Endothelial cell of umbilical vein (primary cell): ENCODE data around the gene SIRPA. TPM values are rescaled to one million over a fixed set of nuclear protein-coding genes. Genes with fewer than 3 reads are reported as not detected.

Source experiments
- BruUV-seq: library from RNA; stranded (reverse); fragments of 400-500 nt; replicated peaks from 2 replicates; lab custom pipeline; 2021; lab: Mats Ljungman, UMichigan
- CTCF ChIA-PET: fragments of 300-600, 350-600 bp; sonication (Branson Sonifier 250); formaldehyde crosslinking; loops from one replicate; lab custom pipeline; 2021; ENCODE audit warnings: antibody characterized with exemption, inconsistent platforms; lab: Charles Lee
- POLR2A ChIA-PET: fragments of 300-600, 350-600 bp; sonication (Branson Sonifier 250); formaldehyde crosslinking; loops from one replicate; lab custom pipeline; 2021; ENCODE audit warnings: antibody characterized with exemption, inconsistent platforms; lab: Charles Lee
- DNase-seq: peaks from one replicate; pipeline ENCODE4 v3.0.0-alpha.2; 2011; ENCODE audit warnings: low read depth, low spot score
- FAIRE-seq: peaks from 2 replicates; lab custom pipeline; 2011; peaks lifted over from hg19 to GRCh38; lab: Jason Lieb, UNC
- H2AFZ ChIP-seq: 2 replicates; pipeline ENCODE4 v1.6.0; 2012; ENCODE audit warnings: low read depth, low read length, control low read depth, inconsistent platforms
- H3K27ac ChIP-seq: 2 replicates; pipeline ENCODE4 v1.5.1; 2011; ENCODE audit warnings: low read depth, mild to moderate bottlenecking, control low read depth, low read length, moderate library complexity; ENCODE audit not compliant: insufficient read depth
- H3K27me3 ChIP-seq, 2 experiments: 2 replicates each; pipeline versions ENCODE4 v1.6.0 to v1.6.1; 2011; ENCODE audit warnings: low read length in 2 of 2, mixed read lengths in 1 of 2; ENCODE audit not compliant: control insufficient read depth in 2 of 2, insufficient read depth in 2 of 2
- H3K36me3 ChIP-seq, 2 experiments: 2 replicates in 1 of 2; 3 replicates in 1 of 2; pipeline ENCODE4 v1.5.1; 2011; ENCODE audit warnings: low read length in 2 of 2, mild to moderate bottlenecking in 1 of 2, moderate library complexity in 1 of 2; ENCODE audit not compliant: control insufficient read depth in 2 of 2, insufficient read depth in 2 of 2; ENCODE audit errors: extremely low read depth in 1 of 2
- H3K4me1 ChIP-seq: 3 replicates; pipeline ENCODE4 v1.5.1; 2011; ENCODE audit warnings: mild to moderate bottlenecking, low read length; ENCODE audit not compliant: control insufficient read depth, insufficient read depth; ENCODE audit errors: extremely low read depth
- H3K4me2 ChIP-seq: 2 replicates; pipeline ENCODE4 v1.6.1; 2011; ENCODE audit warnings: low read length, control low read depth, mixed read lengths; ENCODE audit not compliant: insufficient read depth
- H3K4me3 ChIP-seq, 3 experiments: fragments of 200-600 bp in 1 of 3; sonication (generic), shearing (Covaris generic) in 1 of 3; replicated peaks in 1 of 3; 2 replicates each; pipeline ENCODE4 v1.5.1; 2011 to 2016; ENCODE audit warnings: control low read depth in 3 of 3, low read length in 3 of 3, mild to moderate bottlenecking in 2 of 3, inconsistent platforms in 1 of 3, low read depth in 1 of 3, moderate library complexity in 1 of 3; ENCODE audit not compliant: insufficient read depth in 1 of 3
- H3K79me2 ChIP-seq: 2 replicates; pipeline ENCODE4 v1.6.0; 2012; ENCODE audit warnings: low read length, inconsistent platforms; ENCODE audit not compliant: control insufficient read depth, insufficient read depth
- H3K9ac ChIP-seq: replicated peaks from 2 replicates; pipeline ENCODE3; 2011; ENCODE audit warnings: low read length, control low read depth; ENCODE audit not compliant: insufficient read depth; ENCODE audit errors: extremely low read depth
- H3K9me1 ChIP-seq: replicated peaks from 3 replicates; pipeline ENCODE4 v1.6.0; 2011; ENCODE audit warnings: mild to moderate bottlenecking, low read length; ENCODE audit not compliant: control insufficient read depth, insufficient read depth; ENCODE audit errors: extremely low read depth
- H3K9me3 ChIP-seq: replicated peaks from 2 replicates; pipeline ENCODE4 v1.5.1; 2012; ENCODE audit warnings: low read length, inconsistent platforms; ENCODE audit not compliant: control insufficient read depth, insufficient read depth
- H4K20me1 ChIP-seq: replicated peaks from 2 replicates; pipeline ENCODE3; 2011; ENCODE audit warnings: mild to moderate bottlenecking, low read length; ENCODE audit not compliant: control insufficient read depth, insufficient read depth; ENCODE audit errors: extremely low read depth
- CTCF ChIP-seq, 2 donors: IDR thresholded peaks; 1 replicate in 1 of 2; 2 replicates in 1 of 2; pipeline ENCODE4 v1.5.1; 2011; ENCODE audit warnings: low read length in 2 of 2, mild to moderate bottlenecking in 2 of 2, moderate library complexity in 2 of 2, control low read depth in 1 of 2, inconsistent platforms in 1 of 2, low read depth in 1 of 2; ENCODE audit not compliant: insufficient read depth in 1 of 2; ENCODE audit errors: extremely low read depth in 1 of 2
- EZH2 ChIP-seq: IDR thresholded peaks from 2 replicates; pipeline ENCODE4 v1.6.1; 2012; ENCODE audit warnings: borderline replicate concordance, low read depth, mild to moderate bottlenecking, moderate library complexity, low read length, inconsistent platforms; ENCODE audit not compliant: severe bottlenecking
- FOS ChIP-seq: IDR thresholded peaks from 2 replicates; pipeline ENCODE4 v1.6.1; 2011; ENCODE audit warnings: mild to moderate bottlenecking, low read length, moderate library complexity, borderline replicate concordance; ENCODE audit not compliant: insufficient read depth
- GATA2 ChIP-seq: IDR thresholded peaks from 2 replicates; pipeline ENCODE4 v1.7.0; 2011; ENCODE audit warnings: low read depth, mild to moderate bottlenecking, moderate library complexity, mixed read lengths, low read length; ENCODE audit not compliant: insufficient read length, insufficient read depth
- JUN ChIP-seq: IDR thresholded peaks from 2 replicates; pipeline ENCODE4 v1.6.1; 2011; ENCODE audit warnings: borderline replicate concordance, low read depth; ENCODE audit not compliant: insufficient read length, insufficient read depth
- MAX ChIP-seq: IDR thresholded peaks from 2 replicates; pipeline ENCODE4 v1.6.1; 2011; ENCODE audit not compliant: insufficient read depth, insufficient read length
- MYC ChIP-seq: IDR thresholded peaks from one replicate; pipeline ENCODE4 v1.6.1; 2011; ENCODE audit warnings: mild to moderate bottlenecking, low read depth, low read length
- POLR2A ChIP-seq: IDR thresholded peaks from 2 replicates; pipeline ENCODE4 v1.6.1; 2012; ENCODE audit warnings: low read depth, mild to moderate bottlenecking, control low read depth, low read length
- POLR2AphosphoS5 ChIP-seq: IDR thresholded peaks from 2 replicates; pipeline ENCODE4 v1.6.1; 2012; ENCODE audit warnings: low read depth, mild to moderate bottlenecking, control low read depth, low read length, moderate library complexity; ENCODE audit not compliant: insufficient read depth
- dilution Hi-C: fragments of 300-500 bp; cut with MboI; formaldehyde crosslinking; loops from one replicate; pipeline ENCODE4 v1.15.0; 2019; ENCODE audit warnings: low sequenced_read_pairs; ENCODE audit not compliant: extremely low pct_ligation_motif_present
- intact Hi-C: fragments of 100-400 bp; cut with micrococcal nuclease; formaldehyde crosslinking; loops from one replicate; pipeline ENCODE4 v1.10.0; 2022
- polyA plus RNA-seq, 4 experiments: library from polyadenylated mRNA; depleted of rRNA in 3 of 4; stranded (reverse) in 3 of 4; unstranded in 1 of 4; fragments of >200 nt; gene quantifications; 2 replicates each; pipeline versions ENCODE4 v1.2.1 to v1.2.3, GENCODE V29; 2011 to 2012; ENCODE audit warnings: missing spikeins in 1 of 4
- total RNA-seq: library from RNA; stranded (reverse); gene quantifications from 2 replicates; pipeline ENCODE4 v1.2.3, GENCODE V29; 2021

The SIRPA gene
- total and polyA plus RNA-seq, 2 donors (not counting 3 experiments of a cell fraction or from before 2014, with no cell fraction given): 29.9 to 59.2 TPM

DNA sequence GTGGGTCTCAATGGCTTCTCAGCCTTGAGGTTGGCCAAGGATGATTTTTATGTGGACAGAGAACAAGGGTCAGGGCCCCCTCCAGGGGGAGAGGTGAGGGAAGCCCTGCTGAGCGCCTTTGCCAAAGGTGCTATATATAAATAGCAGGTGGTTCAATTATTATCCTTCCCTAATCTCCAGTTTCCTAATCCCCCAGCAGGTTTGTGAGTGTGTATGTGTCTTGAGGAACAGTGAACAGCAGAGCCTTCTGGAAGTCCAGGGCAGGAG lies 3.2 kb upstream of the SIRPA start:
- H3K36me3 ChIP-seq: no peaks in the 10 kb centered on the region
- H3K27ac ChIP-seq: no peak overlapping the region
- H3K27me3 ChIP-seq: no peaks in the 10 kb centered on the region
- no peak overlapping the region for H2AFZ ChIP-seq
- no peak overlapping the region for H3K4me3 ChIP-seq
- DNase-seq (no peak), FAIRE-seq (no peak)
- no peak overlapping the region for H3K4me2 ChIP-seq
- ChIA-PET POLR2A (no interaction called here), CTCF (no interaction called here)
- peaks cover 13% of the 10 kb centered on the region for H3K79me2 ChIP-seq
- TF ChIP-seq POLR2AphosphoS5 (no peak), EZH2 (no peak), FOS (no peak), CTCF (IDR thresholded peaks at IDR 0.05; ENCODE audit: extremely low read depth in 1 of 2, insufficient read depth in 1 of 2, low read depth in 1 of 2, low read length in 2 of 2) (no peak), GATA2 (no peak), MAX (no peak), POLR2A (no peak), JUN (no peak), MYC (no peak)
- H4K20me1 ChIP-seq: no peaks in the 10 kb centered on the region
- H3K9me3 ChIP-seq: no peaks in the 10 kb centered on the region
- intact Hi-C loops (loop anchor here (10.0 kb wide), 2 partner anchors 213 to 387 kb away; partner anchors contain the start of gene STK35), dilution Hi-C loops (no loop called here)
- no peak overlapping the region for H3K9ac ChIP-seq
- no peaks in the 10 kb centered on the region for H3K9me1 ChIP-seq
- peaks cover 13% of the 10 kb centered on the region for H3K4me1 ChIP-seq
- no TSS peak for BruUV-seq
